Measurements from ENCODE around the gene SLC22A16. TPM values are rescaled to one million over a fixed set of nuclear protein-coding genes. Genes with fewer than 3 reads are reported as not detected.

SLC22A16 gene
- total RNA-seq, 1 experiment from 2014 or later, result not detected

DNA sequence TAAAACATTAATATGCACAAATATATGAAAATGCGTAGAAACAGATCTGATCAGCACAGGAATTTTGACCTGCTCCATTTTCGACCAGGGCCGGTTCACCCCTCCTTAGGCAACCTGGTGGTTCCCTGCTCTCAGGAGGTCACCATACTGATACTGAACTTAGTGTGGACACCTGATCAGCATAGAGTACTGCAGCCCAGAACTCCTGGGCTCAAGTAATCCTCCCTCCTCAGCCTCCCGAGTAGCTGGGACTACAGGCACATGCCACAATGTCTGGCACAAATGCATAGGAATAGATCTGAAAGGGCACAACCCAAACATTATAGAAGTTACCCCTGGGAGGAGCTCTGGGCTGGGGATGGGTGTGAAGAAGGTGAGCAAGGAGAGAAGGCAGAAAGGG, 36.4 kb downstream of the SLC22A16 start:
- no peaks in the 10 kb centered on the region for H4K20me1 ChIP-seq (ENCODE audit: low read length)
- H3K27ac ChIP-seq (ENCODE audit: low read length), result no peak overlapping the region
- no peaks in the 10 kb centered on the region for H3K9me2 ChIP-seq (replicated peaks; ENCODE audit: low read length)
- no peaks in the 10 kb centered on the region for H3K79me2 ChIP-seq (ENCODE audit: low read length)
- H3K9ac ChIP-seq (ENCODE audit: low read length), result no peak overlapping the region
- BruUV-seq (replicated peaks), result no TSS peak
- H3F3A ChIP-seq (ENCODE audit: low read length, unreplicated experiment), result no peaks in the 10 kb centered on the region
- intact Hi-C loops (cut with micrococcal nuclease), result no loop called here
- no peaks in the 10 kb centered on the region for H3K36me3 ChIP-seq (ENCODE audit: low read depth, low read length)
- TF ChIP-seq, protein P1, sequence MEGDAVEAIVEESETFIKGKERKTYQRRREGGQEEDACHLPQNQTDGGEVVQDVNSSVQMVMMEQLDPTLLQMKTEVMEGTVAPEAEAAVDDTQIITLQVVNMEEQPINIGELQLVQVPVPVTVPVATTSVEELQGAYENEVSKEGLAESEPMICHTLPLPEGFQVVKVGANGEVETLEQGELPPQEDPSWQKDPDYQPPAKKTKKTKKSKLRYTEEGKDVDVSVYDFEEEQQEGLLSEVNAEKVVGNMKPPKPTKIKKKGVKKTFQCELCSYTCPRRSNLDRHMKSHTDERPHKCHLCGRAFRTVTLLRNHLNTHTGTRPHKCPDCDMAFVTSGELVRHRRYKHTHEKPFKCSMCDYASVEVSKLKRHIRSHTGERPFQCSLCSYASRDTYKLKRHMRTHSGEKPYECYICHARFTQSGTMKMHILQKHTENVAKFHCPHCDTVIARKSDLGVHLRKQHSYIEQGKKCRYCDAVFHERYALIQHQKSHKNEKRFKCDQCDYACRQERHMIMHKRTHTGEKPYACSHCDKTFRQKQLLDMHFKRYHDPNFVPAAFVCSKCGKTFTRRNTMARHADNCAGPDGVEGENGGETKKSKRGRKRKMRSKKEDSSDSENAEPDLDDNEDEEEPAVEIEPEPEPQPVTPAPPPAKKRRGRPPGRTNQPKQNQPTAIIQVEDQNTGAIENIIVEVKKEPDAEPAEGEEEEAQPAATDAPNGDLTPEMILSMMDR (conservative IDR thresholded peaks at IDR 0.05; ENCODE audit: low read depth, low read length), result no peak
- no peak for TF ChIP-seq EZH2 (IDR thresholded peaks at IDR 0.05; ENCODE audit: low read length, unreplicated experiment)
- TF ChIP-seq EZH2phosphoT487 (IDR thresholded peaks at IDR 0.05; ENCODE audit: borderline replicate concordance, low read length), result no peak
- no peak overlapping the region for H3K4me3 ChIP-seq (ENCODE audit: low read length)
- POLR2A ChIA-PET (ENCODE audit: unreplicated experiment), result no interaction called here
- no peak overlapping the region for H3K4me2 ChIP-seq (ENCODE audit: low read length)
- H3K9me3 ChIP-seq (ENCODE audit: low read length), result no peaks in the 10 kb centered on the region
- H3K27me3 ChIP-seq (ENCODE audit: low read length), result no peaks in the 10 kb centered on the region
- ATAC-seq, result no peak
- H2AFZ ChIP-seq (ENCODE audit: low read length), result no peak overlapping the region
- no peak for DNase-seq
- CTCF ChIA-PET, result no interaction called here
- no peaks in the 10 kb centered on the region for H3K4me1 ChIP-seq (ENCODE audit: insufficient read depth, low read length)

DNA sequence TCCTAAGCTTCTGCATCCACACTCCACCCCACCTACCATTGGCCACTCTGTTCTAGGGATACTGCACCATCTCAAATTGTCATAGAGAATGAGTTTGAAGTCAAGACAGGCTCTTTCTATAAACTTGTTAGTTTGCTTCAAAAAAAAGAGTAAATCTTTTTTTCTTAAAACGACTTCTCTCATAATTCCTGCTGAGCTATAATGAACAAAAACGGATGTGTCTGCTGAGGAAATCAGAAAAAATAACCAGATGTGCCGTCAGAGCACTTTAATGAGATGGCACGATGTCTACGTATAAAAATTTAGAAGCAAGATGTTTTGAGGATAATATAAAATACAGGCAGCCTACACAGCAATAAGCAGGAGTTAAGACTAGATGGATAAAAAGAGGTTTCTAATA, 37.1 kb downstream of the SLC22A16 start:
- H3K9me2 ChIP-seq (replicated peaks; ENCODE audit: low read length), result no peaks in the 10 kb centered on the region
- H3K4me1 ChIP-seq (ENCODE audit: insufficient read depth, low read length), result no peaks in the 10 kb centered on the region
- no peak overlapping the region for H3K9ac ChIP-seq (ENCODE audit: low read length)
- H3K36me3 ChIP-seq (ENCODE audit: low read depth, low read length), result no peaks in the 10 kb centered on the region
- intact Hi-C loops (cut with micrococcal nuclease), result no loop called here
- TF ChIP-seq EZH2phosphoT487 (IDR thresholded peaks at IDR 0.05; ENCODE audit: borderline replicate concordance, low read length) (no peak), EZH2 (IDR thresholded peaks at IDR 0.05; ENCODE audit: low read length, unreplicated experiment) (no peak)
- TF ChIP-seq, protein P1 (conservative IDR thresholded peaks at IDR 0.05; ENCODE audit: low read depth, low read length), result no peak
- H3K4me3 ChIP-seq (ENCODE audit: low read length), result no peak overlapping the region
- ATAC-seq, result no peak
- ChIA-PET POLR2A (ENCODE audit: unreplicated experiment) (no interaction called here), CTCF (no interaction called here)
- no peak overlapping the region for H2AFZ ChIP-seq (ENCODE audit: low read length)
- no peaks in the 10 kb centered on the region for H3K27me3 ChIP-seq (ENCODE audit: low read length)
- no TSS peak for BruUV-seq (replicated peaks)
- DNase-seq, result no peak
- H3K9me3 ChIP-seq (ENCODE audit: low read length), result no peaks in the 10 kb centered on the region
- no peaks in the 10 kb centered on the region for H3F3A ChIP-seq (ENCODE audit: low read length, unreplicated experiment)
- no peak overlapping the region for H3K27ac ChIP-seq (ENCODE audit: low read length)
- no peaks in the 10 kb centered on the region for H4K20me1 ChIP-seq (ENCODE audit: low read length)
- H3K4me2 ChIP-seq (ENCODE audit: low read length), result no peak overlapping the region
- H3K79me2 ChIP-seq (ENCODE audit: low read length), result no peaks in the 10 kb centered on the region

DNA sequence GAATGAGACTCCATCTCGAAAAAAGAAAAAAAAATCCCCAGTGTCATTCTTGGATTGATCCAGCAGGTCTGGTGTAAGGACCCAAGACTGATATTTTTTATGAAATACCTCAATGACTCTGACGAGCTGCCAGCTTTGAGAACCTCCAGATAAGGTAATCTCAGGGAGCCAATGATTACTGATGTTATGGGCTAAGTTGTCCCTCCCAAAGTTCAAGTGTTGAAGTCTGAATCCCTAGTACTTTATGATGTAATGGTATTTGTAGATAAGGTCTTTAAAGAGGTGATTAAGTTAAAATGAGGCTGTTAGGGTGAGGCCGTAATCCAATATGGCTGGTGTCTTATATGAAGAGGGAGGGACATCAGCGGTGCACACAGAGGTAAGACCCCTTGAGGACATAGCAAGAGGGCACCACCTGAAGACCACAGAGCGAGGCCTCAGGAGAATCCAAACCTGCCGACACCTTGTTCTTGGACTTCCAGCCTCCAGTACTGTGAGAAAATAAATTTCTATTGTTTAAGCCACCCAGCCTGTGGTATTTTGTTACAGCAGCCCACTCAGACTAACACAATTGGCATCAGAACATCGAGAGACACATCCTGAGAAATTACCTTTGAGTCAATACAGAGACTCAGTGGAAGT, 41.3 kb downstream of the SLC22A16 start:
- Histone ChIP-seq H3K27me3 (ENCODE audit: low read length) (0 out of 2 replicates have a peak, but pooled peaks cover 3% of the 10 kb centered on the region), H3K9ac (ENCODE audit: low read length) (no peak overlapping the region), H3K4me3 (ENCODE audit: low read length) (no peak overlapping the region), H3F3A (ENCODE audit: low read length, unreplicated experiment) (no peaks in the 10 kb centered on the region), H3K9me2 (replicated peaks; ENCODE audit: low read length) (no peaks in the 10 kb centered on the region), H3K4me1 (ENCODE audit: insufficient read depth, low read length) (no peaks in the 10 kb centered on the region), H3K4me2 (ENCODE audit: low read length) (no peak overlapping the region), H2AFZ (ENCODE audit: low read length) (no peak overlapping the region), H3K9me3 (ENCODE audit: low read length) (no peaks in the 10 kb centered on the region), H4K20me1 (ENCODE audit: low read length) (no peaks in the 10 kb centered on the region), H3K36me3 (ENCODE audit: low read depth, low read length) (no peaks in the 10 kb centered on the region), H3K27ac (ENCODE audit: low read length) (no peak overlapping the region), H3K79me2 (ENCODE audit: low read length) (no peaks in the 10 kb centered on the region)
- intact Hi-C loops (cut with micrococcal nuclease), result no loop called here
- CTCF ChIA-PET, result no interaction called here
- POLR2A ChIA-PET (ENCODE audit: unreplicated experiment), result no interaction called here
- no TSS peak for BruUV-seq (replicated peaks)
- ATAC-seq (no peak), DNase-seq (no peak)
- TF ChIP-seq EZH2phosphoT487 (IDR thresholded peaks at IDR 0.05; ENCODE audit: borderline replicate concordance, low read length) (no peak), EZH2 (IDR thresholded peaks at IDR 0.05; ENCODE audit: low read length, unreplicated experiment) (no peak)
- TF ChIP-seq, protein P1 (conservative IDR thresholded peaks at IDR 0.05; ENCODE audit: low read depth, low read length), result no peak

Data from PC-3 (cell line).